Epithelial cell of esophagus (primary cell): Measurements from ENCODE around the gene FZD8.
A peak's percentile ranks its signal among the peaks of the same experiment; 100 is the strongest.

Experiments used
- DNase-seq: peaks from one replicate; pipeline ENCODE4 v3.0.0; 2010; ENCODE audit warnings: low read depth
- H3K4me3 ChIP-seq: 2 replicates; pipeline ENCODE4 v1.5.1; 2011; ENCODE audit warnings: mild to moderate bottlenecking, low read length, control low read depth
- CTCF ChIP-seq: IDR thresholded peaks from 2 replicates; pipeline ENCODE4 v1.5.1; 2011; ENCODE audit warnings: low read depth, mild to moderate bottlenecking, low read length, control low read depth, inconsistent platforms; ENCODE audit not compliant: insufficient read depth; ENCODE audit errors: missing control alignments

The FZD8 gene

GRCh38 chr10:35611750-35612149, 30.3 kb downstream of the FZD8 start:
- no peak for TF ChIP-seq CTCF
- H3K4me3 ChIP-seq: no peak overlapping the region
- DNase-seq: no peak

- H3K4me3 ChIP-seq: no peak overlapping the region
- TF ChIP-seq CTCF: no peak
- DNase-seq: no peak
Observed at GRCh38 chr10:35608328-35608672, 33.8 kb downstream of the FZD8 start.

GRCh38 chr10:35607475-35608327, 34.4 kb downstream of the FZD8 start:
- H3K4me3 ChIP-seq: peak overlapping the region; percentile 35
- DNase-seq: peak; percentile 21
- TF ChIP-seq CTCF: no peak

- no peak overlapping the region for H3K4me3 ChIP-seq
- no peak for DNase-seq
- TF ChIP-seq CTCF: no peak
Observed at GRCh38 chr10:35606430-35606829, 35.7 kb downstream of the FZD8 start.

- TF ChIP-seq CTCF: no peak
- no peak within 1 kb of the TSS for H3K4me3 ChIP-seq
- no peak for DNase-seq
Observed at GRCh38 chr10:35605191-35605590, 36.9 kb downstream of the FZD8 start, which contains the start of gene GJD4. GJD4 (plus strand) TSS chr10:35605341; CDS start chr10:35605568, 227 bp downstream.

- no peak overlapping the region for H3K4me3 ChIP-seq
- no peak for DNase-seq
- TF ChIP-seq CTCF: no peak
Observed at GRCh38 chr10:35600193-35600592, 41.9 kb downstream of the FZD8 start.

- no peak for TF ChIP-seq CTCF
- no peak for DNase-seq
- no peak overlapping the region for H3K4me3 ChIP-seq
Observed at GRCh38 chr10:35598379-35598778, 43.7 kb downstream of the FZD8 start.
